ENCODE measurements around the gene SLC47A1.

SLC47A1 gene

DNA sequence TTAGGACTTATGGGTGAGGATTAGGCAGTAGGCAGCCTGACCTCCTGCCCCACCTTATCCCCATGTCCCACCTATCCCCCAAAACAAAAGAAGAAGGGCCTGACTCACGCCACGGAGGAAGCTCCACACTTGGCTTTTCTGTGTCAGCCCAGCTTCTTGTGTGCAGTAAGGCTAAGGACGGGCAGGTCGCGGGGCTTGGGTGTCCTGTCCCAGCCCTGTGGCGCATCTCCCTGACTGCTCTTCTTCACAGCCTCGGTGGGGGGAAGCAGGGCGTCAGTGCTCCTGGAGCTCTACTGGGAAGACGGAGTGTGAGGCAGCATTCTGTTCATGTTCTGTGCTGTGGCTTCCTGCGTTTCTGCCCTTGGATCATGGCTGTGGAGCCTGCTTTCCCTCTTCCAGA lies 80.3 kb downstream of the SLC47A1 start:
- DNase-seq, result no peak

DNA sequence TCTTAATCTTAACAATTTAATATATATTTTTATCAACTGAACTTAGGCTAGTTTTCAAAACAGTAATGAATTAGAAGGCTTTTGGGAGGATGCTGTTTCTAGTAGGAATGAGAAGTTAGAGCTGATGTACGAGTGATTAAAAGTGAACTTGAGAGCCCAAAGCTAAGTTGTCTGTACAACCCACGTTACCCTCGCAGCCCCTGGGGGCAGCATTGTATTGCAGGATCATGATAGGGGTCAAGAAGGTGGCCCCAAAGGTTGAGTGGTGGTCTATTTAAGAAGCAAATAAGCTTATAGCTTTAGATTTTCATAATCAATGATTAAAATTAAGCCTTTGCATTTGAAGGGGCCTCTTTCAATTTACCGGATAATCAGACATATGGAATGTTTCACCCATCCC lies 81.2 kb downstream of the SLC47A1 start:
- no peak for DNase-seq

GRCh38 chr17:19618015-19618414 lies 84.4 kb downstream of the SLC47A1 start:
- no peak for DNase-seq

- no peak for DNase-seq
These were observed 86.2 kb downstream of the SLC47A1 start for GRCh38 chr17:19619705-19620325.

DNA sequence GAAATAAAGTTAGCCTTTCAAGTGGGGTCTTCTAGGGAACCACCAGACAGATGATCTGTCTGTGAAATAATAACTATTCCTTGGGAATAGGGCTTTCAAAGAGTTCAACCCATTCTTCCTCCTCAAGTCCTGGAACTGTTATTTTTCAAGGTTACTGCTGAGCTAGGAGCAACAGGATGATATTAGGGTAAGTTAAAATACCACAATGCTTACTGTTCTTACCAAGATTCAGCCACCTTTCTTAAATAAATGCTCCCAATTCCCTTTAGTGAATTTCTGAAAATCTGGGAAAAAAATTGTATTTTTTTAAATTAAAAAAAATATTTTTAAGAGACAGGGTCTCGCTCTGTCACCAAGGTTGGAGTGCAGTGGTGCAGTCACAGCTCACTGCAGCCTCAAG lies 88.0 kb downstream of the SLC47A1 start:
- no peak for DNase-seq

GRCh38 chr17:19626079-19626478 lies 92.4 kb downstream of the SLC47A1 start:
- DNase-seq, result no peak
